CD4-positive, alpha-beta T cell treated with Interleukin-10 for 1 hour (primary cell): ENCODE results near the gene RASIP1.
"Not testable (repeated sequence)": the region's sequence is repeated elsewhere in the genome, so short reads cannot be mapped to it uniquely, and the experiment has no call there.

ENCODE experiments used
- DNase-seq: peaks from one replicate; pipeline ENCODE4 v3.0.0-alpha.2; 2020

Gene RASIP1

GRCh38 chr19:48731452-48731851, 9.0 kb downstream of the RASIP1 start:
- DNase-seq = no peak

GRCh38 chr19:48728911-48729664, 11.3 kb downstream of the RASIP1 start:
- DNase-seq = no peak

- peak; percentile 70 for DNase-seq
Observed at GRCh38 chr19:48726556-48726955, 13.9 kb downstream of the RASIP1 start.

GRCh38 chr19:48724796-48725753, 15.3 kb downstream of the RASIP1 start:
- peak; percentile 72 for DNase-seq

- DNase-seq = no peak
Observed at GRCh38 chr19:48722196-48722708, 18.2 kb downstream of the RASIP1 start.

- peak; percentile 95 for DNase-seq
Observed at GRCh38 chr19:48720613-48721296, 19.7 kb downstream of the RASIP1 start.

GRCh38 chr19:48720251-48720612, 20.2 kb downstream of the RASIP1 start:
- DNase-seq = no peak

- DNase-seq = no peak
Observed at GRCh38 chr19:48719263-48720171, 20.9 kb downstream of the RASIP1 start, which contains the start of gene MAMSTR. Gene MAMSTR (minus strand): TSS chr19:48719725. CDS start chr19:48719031, 694 bp downstream.

- no peak for DNase-seq
Observed at GRCh38 chr19:48718711-48719231, 21.6 kb downstream of the RASIP1 start.

GRCh38 chr19:48718106-48718505, 22.3 kb downstream of the RASIP1 start:
- not testable (repeated sequence) for DNase-seq

- no peak for DNase-seq
Observed at GRCh38 chr19:48716562-48717291, 23.7 kb downstream of the RASIP1 start.

- no peak for DNase-seq
Observed at GRCh38 chr19:48715681-48716171, 24.7 kb downstream of the RASIP1 start.

- DNase-seq = no peak
Observed at GRCh38 chr19:48714759-48715675, 25.4 kb downstream of the RASIP1 start.

GRCh38 chr19:48713864-48714755, 26.3 kb downstream of the RASIP1 start:
- peak; percentile 99 for DNase-seq

- no peak for DNase-seq
Observed at GRCh38 chr19:48713041-48713863, 27.2 kb downstream of the RASIP1 start.

GRCh38 chr19:48711106-48711662, 29.2 kb downstream of the RASIP1 start:
- no peak for DNase-seq

- no peak for DNase-seq
Observed at GRCh38 chr19:48708471-48708870, 31.9 kb downstream of the RASIP1 start.
